ENCODE results near the gene KRTAP2-1. TPM values are rescaled to one million over a fixed set of nuclear protein-coding genes. Genes with fewer than 3 reads are reported as not detected.
"Not testable (repeated sequence)": the region's sequence is repeated elsewhere in the genome, so short reads cannot be mapped to it uniquely, and the experiment has no call there.

The KRTAP2-1 gene
- total RNA-seq = not detected

- DNase-seq (ENCODE audit: low spot score); ATAC-seq: not testable (repeated sequence)
Measured at GRCh38 chr17:41046735-41047465, at the start of gene KRTAP2-1. TSS of gene KRTAP2-1 (minus strand) at chr17:41047316. CDS start at chr17:41047267, 49 bp downstream.

- DNase-seq (ENCODE audit: low spot score) (no peak), ATAC-seq (no peak)
Measured at GRCh38 chr17:41096055-41096454, 48.9 kb upstream of the KRTAP2-1 start.

- DNase-seq (ENCODE audit: low spot score); ATAC-seq: not testable (repeated sequence)
Measured at GRCh38 chr17:41088760-41089352, 41.7 kb upstream of the KRTAP2-1 start.

- not testable (repeated sequence) for ATAC-seq; DNase-seq (ENCODE audit: low spot score)
Measured at GRCh38 chr17:41084100-41084856, 37.2 kb upstream of the KRTAP2-1 start, which contains the start of gene KRTAP4-7. TSS of gene KRTAP4-7 (plus strand) at chr17:41084150. CDS start at chr17:41084207, 57 bp downstream.

- ATAC-seq; DNase-seq (ENCODE audit: low spot score): not testable (repeated sequence)
Measured at GRCh38 chr17:41083427-41083826, 36.3 kb upstream of the KRTAP2-1 start.

GRCh38 chr17:41082626-41083025 is 35.5 kb upstream of the KRTAP2-1 start:
- no peak for ATAC-seq
- no peak for DNase-seq (ENCODE audit: low spot score)

- DNase-seq (ENCODE audit: low spot score) = no peak
Measured at GRCh38 chr17:41076788-41077187, 29.7 kb upstream of the KRTAP2-1 start.

GRCh38 chr17:41073676-41074075 is 26.6 kb upstream of the KRTAP2-1 start:
- ATAC-seq (no peak), DNase-seq (ENCODE audit: low spot score) (no peak)

More at GRCh38 chr17:41076788-41077187, 29.7 kb upstream of the KRTAP2-1 start:
- ATAC-seq = no peak

- ATAC-seq (no peak), DNase-seq (ENCODE audit: low spot score) (no peak)
Measured at GRCh38 chr17:41071606-41072360, 24.7 kb upstream of the KRTAP2-1 start.

- DNase-seq (ENCODE audit: low spot score) = no peak
- ATAC-seq = no peak
Measured at GRCh38 chr17:41069031-41069430, 21.9 kb upstream of the KRTAP2-1 start.

- no peak for DNase-seq (ENCODE audit: low spot score)
- no peak for ATAC-seq
Measured at GRCh38 chr17:41067281-41067680, 20.2 kb upstream of the KRTAP2-1 start.

GRCh38 chr17:41065829-41066624 is 18.9 kb upstream of the KRTAP2-1 start, which contains the start of gene KRTAP2-4:
TSS of gene KRTAP2-4 (minus strand) at chr17:41065879. CDS start at chr17:41065845, 34 bp downstream.
- DNase-seq (ENCODE audit: low spot score) (no peak), ATAC-seq (no peak)

- not testable (repeated sequence) for ATAC-seq; DNase-seq (ENCODE audit: low spot score)
Measured at GRCh38 chr17:41065016-41065689, 18.0 kb upstream of the KRTAP2-1 start.

- ATAC-seq (no peak), DNase-seq (ENCODE audit: low spot score) (no peak)
Measured at GRCh38 chr17:41064301-41064700, 17.2 kb upstream of the KRTAP2-1 start.

- ATAC-seq (no peak), DNase-seq (ENCODE audit: low spot score) (no peak)
Measured at GRCh38 chr17:41063449-41063848, 16.3 kb upstream of the KRTAP2-1 start.

- ATAC-seq (no peak), DNase-seq (ENCODE audit: low spot score) (no peak)
Measured at GRCh38 chr17:41061964-41062363, 14.8 kb upstream of the KRTAP2-1 start.

- no peak for ATAC-seq
- DNase-seq (ENCODE audit: low spot score) = no peak
Measured at GRCh38 chr17:41060052-41060604, 13.0 kb upstream of the KRTAP2-1 start, which contains the start of gene KRTAP2-3. TSS of gene KRTAP2-3 (minus strand) at chr17:41060114. CDS start at chr17:41060050, 64 bp downstream.

- DNase-seq (ENCODE audit: low spot score); ATAC-seq: not testable (repeated sequence)
Measured at GRCh38 chr17:41059276-41060051, 12.3 kb upstream of the KRTAP2-1 start.
